ENCODE measurements around the gene GJC2.

Gene GJC2

GRCh38 chr1:228148935-228149405, 760 bp upstream of the GJC2 start:
- TF ChIP-seq REST (IDR thresholded peaks at IDR 0.05; ENCODE audit: insufficient replicate concordance, low read depth) (no peak), GABPA (IDR thresholded peaks at IDR 0.05; ENCODE audit: low read depth) (no peak), POLR2AphosphoS5 (IDR thresholded peaks at IDR 0.05; ENCODE audit: low read depth) (no peak), CTCF (IDR thresholded peaks at IDR 0.05; ENCODE audit: insufficient read depth, low read length) (no peak), SPI1 (IDR thresholded peaks at IDR 0.05; ENCODE audit: borderline replicate concordance, low read depth) (no peak)
- DNase-seq (ENCODE audit: low read depth in 1 of 2, low spot score in 1 of 2) = no peak
- Histone ChIP-seq H3K4me3 (replicated peaks; ENCODE audit: insufficient read depth, low read length) (no peak overlapping the region), H3K27ac (replicated peaks) (no peak overlapping the region), H3K27me3 (ENCODE audit: insufficient read depth, poor library complexity, severe bottlenecking) (no peaks in the 10 kb centered on the region)

GRCh38 chr1:228150120-228150460, 360 bp downstream of the GJC2 start:
- no peak overlapping the region for H3K27ac ChIP-seq (replicated peaks)

More at GRCh38 chr1:228150120-228150460, 360 bp downstream of the GJC2 start:
- Histone ChIP-seq H3K27me3 (ENCODE audit: insufficient read depth, poor library complexity, severe bottlenecking) (no peaks in the 10 kb centered on the region), H3K4me3 (replicated peaks; ENCODE audit: insufficient read depth, low read length) (no peak overlapping the region)
- no peak for DNase-seq (ENCODE audit: low read depth in 1 of 2, low spot score in 1 of 2)
- no peak for TF ChIP-seq GABPA (IDR thresholded peaks at IDR 0.05; ENCODE audit: low read depth)
- no peak for TF ChIP-seq SPI1 (IDR thresholded peaks at IDR 0.05; ENCODE audit: borderline replicate concordance, low read depth)
- no peak for TF ChIP-seq POLR2AphosphoS5 (IDR thresholded peaks at IDR 0.05; ENCODE audit: low read depth)
- TF ChIP-seq CTCF (IDR thresholded peaks at IDR 0.05; ENCODE audit: insufficient read depth, low read length) = no peak
- no peak for TF ChIP-seq REST (IDR thresholded peaks at IDR 0.05; ENCODE audit: insufficient replicate concordance, low read depth)

All from HL-60 (cell line).